Panc1 (cell line): ENCODE measurements around the gene KCNE2.

Source experiments
- POLR2AphosphoS5 ChIP-seq: IDR thresholded peaks from 2 replicates; pipeline ENCODE4 v1.6.1; 2012; ENCODE audit warnings: mild to moderate bottlenecking, low read depth, low read length, moderate library complexity
- REST ChIP-seq, 2 experiments: IDR thresholded peaks; 2 replicates each; pipeline ENCODE4 v1.6.1; 2011 to 2012; ENCODE audit warnings: low read depth in 2 of 2, control low read depth in 1 of 2, low read length in 1 of 2, mild to moderate bottlenecking in 1 of 2, moderate library complexity in 1 of 2; ENCODE audit not compliant: insufficient read depth in 1 of 2
- SIN3A ChIP-seq: IDR thresholded peaks from 2 replicates; pipeline ENCODE4 v1.6.1; 2012; ENCODE audit warnings: low read depth, mild to moderate bottlenecking, low read length, moderate library complexity, borderline replicate concordance; ENCODE audit not compliant: insufficient read depth
- TF ChIP-seq, protein P1 (sequence below): fragments of 450-650 bp; IDR thresholded peaks from 2 replicates; pipeline ENCODE4 v1.5.1; 2017; ENCODE audit warnings: mild to moderate bottlenecking

- TF ChIP-seq, protein P1, sequence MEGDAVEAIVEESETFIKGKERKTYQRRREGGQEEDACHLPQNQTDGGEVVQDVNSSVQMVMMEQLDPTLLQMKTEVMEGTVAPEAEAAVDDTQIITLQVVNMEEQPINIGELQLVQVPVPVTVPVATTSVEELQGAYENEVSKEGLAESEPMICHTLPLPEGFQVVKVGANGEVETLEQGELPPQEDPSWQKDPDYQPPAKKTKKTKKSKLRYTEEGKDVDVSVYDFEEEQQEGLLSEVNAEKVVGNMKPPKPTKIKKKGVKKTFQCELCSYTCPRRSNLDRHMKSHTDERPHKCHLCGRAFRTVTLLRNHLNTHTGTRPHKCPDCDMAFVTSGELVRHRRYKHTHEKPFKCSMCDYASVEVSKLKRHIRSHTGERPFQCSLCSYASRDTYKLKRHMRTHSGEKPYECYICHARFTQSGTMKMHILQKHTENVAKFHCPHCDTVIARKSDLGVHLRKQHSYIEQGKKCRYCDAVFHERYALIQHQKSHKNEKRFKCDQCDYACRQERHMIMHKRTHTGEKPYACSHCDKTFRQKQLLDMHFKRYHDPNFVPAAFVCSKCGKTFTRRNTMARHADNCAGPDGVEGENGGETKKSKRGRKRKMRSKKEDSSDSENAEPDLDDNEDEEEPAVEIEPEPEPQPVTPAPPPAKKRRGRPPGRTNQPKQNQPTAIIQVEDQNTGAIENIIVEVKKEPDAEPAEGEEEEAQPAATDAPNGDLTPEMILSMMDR = no peak
- TF ChIP-seq POLR2AphosphoS5 = no peak
- no peak for TF ChIP-seq SIN3A
- TF ChIP-seq REST (IDR thresholded peaks at IDR 0.05; ENCODE audit: insufficient read depth in 1 of 2, low read depth in 2 of 2, low read length in 1 of 2) = no peak
Measured at GRCh38 chr21:34363733-34364132, at the start of gene KCNE2.
